ENCODE results near the gene SLC18A2.

DNA sequence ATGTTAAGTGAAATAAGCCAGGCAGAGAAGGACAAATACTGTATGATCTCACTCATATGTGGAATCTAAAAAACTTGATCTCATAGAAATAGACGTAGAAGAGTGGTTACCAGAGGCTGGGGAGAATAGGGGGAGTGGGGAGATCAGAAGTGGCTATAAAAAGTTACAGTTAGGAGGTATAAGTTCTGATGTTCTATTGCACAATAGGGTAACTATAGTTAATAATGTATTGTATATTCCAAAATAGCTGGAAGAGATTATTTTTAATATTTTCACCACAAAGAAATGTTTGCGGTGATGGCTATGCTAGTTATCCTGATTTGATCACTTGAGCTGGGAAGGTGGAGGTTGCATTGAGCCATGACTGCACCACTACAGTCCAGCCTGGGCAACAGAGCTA is 53.8 kb downstream of the SLC18A2 start:
- TF ChIP-seq TAF1 (IDR thresholded peaks at IDR 0.05; ENCODE audit: borderline replicate concordance, low read depth, low read length) (no peak), STAT3 (IDR thresholded peaks at IDR 0.05; ENCODE audit: low read depth, low read length) (no peak), FOS (IDR thresholded peaks at IDR 0.05; ENCODE audit: borderline replicate concordance, extremely low read depth, insufficient read length) (no peak)
- TF ChIP-seq, protein P1, sequence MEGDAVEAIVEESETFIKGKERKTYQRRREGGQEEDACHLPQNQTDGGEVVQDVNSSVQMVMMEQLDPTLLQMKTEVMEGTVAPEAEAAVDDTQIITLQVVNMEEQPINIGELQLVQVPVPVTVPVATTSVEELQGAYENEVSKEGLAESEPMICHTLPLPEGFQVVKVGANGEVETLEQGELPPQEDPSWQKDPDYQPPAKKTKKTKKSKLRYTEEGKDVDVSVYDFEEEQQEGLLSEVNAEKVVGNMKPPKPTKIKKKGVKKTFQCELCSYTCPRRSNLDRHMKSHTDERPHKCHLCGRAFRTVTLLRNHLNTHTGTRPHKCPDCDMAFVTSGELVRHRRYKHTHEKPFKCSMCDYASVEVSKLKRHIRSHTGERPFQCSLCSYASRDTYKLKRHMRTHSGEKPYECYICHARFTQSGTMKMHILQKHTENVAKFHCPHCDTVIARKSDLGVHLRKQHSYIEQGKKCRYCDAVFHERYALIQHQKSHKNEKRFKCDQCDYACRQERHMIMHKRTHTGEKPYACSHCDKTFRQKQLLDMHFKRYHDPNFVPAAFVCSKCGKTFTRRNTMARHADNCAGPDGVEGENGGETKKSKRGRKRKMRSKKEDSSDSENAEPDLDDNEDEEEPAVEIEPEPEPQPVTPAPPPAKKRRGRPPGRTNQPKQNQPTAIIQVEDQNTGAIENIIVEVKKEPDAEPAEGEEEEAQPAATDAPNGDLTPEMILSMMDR (IDR thresholded peaks at IDR 0.05 in 2 of 3, conservative IDR thresholded peaks at IDR 0.05 in 1 of 3; ENCODE audit: control insufficient read depth in 2 of 3, extremely low read depth in 1 of 3, insufficient read depth in 1 of 3, low read depth in 3 of 3, low read length in 3 of 3) = no peak

Data from GM12878 (cell line).